ENCODE data around the gene CACNB2.
A peak's percentile ranks its signal among the peaks of the same experiment; 100 is the strongest.

CACNB2 gene

DNA sequence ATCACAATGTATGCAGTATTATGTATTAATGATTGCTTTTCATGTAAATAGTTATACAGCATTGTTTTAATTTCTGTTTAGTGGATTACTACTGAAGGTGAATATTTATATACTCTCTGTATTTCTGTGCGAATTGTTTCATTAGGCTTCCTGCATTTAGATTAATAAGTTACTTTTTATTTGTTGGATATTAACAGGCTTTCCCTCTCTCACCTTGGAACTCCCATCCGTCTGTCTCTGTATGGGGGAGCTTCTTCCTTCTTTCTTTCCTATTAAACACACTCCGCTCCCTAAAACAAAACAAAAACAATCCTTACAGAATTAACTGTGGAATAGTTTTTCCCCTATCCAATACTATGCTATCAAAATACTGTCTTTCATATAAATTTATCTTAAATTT lies 205.1 kb downstream of the CACNB2 start:
- no peak for DNase-seq

DNA sequence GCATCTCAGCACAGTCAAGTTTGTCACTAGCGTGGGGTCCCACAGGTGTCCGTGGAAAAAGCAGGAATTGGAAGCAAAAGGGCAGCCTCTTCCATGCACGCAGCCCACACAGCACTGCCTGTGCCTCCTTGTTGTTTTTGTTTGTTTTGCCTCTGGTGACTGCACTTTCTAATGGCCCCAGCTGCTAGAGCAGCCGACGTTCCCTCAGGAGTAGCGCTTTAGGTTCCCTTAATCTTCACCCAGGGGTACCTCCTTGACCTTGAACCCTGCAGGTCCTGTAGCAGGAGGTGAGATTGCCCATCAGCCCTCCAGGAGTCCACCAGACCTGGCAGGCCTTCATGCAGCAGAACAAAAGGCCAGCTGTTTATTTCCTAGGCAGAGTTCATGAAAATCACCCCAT lies 210.1 kb downstream of the CACNB2 start:
- no peak for DNase-seq

DNA sequence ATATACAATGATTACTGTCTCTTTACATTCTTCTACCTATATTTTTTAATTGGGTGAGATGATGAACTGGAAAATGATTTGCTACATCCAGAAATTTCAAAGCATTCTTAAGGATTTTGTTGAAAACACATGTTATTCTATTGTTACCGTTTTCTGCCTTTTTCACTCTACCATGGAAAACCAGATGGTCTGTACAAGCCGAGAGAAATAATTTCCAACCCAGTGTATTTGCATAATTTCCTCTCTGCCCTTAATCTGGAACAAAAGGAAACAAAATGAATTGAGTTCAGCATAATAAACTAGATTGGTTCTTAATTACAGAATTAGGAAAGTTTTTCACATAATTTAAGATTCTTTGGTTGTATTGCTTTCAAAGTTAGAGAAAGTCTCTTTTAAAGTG lies 211.2 kb downstream of the CACNB2 start:
- no peak for DNase-seq

DNA sequence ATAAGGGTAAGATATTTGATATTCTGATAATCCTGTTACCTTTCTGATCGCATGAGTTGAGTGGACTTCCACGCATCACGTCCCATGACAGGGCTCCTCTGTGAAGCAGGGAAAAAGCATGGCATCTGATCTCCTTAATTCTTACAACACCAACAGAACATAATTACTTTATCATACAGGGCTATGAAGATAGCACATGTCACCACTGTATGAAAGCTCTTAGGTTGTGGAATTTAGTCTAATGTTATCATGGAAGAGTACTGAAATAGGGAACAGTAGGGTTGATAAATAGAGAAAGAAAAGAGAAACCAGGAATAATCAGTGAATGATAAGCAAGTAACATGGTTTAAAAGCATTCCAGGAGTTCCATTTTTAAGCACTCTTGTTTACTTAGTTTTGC lies 212.0 kb downstream of the CACNB2 start:
- DNase-seq: no peak

DNA sequence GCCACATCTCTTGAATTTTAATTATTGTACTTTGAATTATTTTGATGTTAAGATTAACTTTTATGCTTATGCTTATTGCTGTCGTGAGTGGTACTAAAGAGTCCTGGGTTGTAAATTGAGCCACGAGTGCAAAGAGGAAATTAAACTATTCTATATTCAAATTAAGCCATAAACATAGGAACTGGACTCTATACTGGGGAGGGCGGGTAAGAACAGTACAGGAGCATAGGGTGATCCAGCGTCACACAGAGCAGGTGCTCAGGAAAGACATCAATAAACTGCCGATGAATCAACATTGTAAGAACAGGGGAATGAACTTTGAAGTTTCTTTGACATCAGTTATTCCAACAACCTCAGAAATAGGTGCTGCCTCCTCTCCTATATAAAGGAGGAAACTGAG lies 219.6 kb downstream of the CACNB2 start:
- no peak for DNase-seq

DNA sequence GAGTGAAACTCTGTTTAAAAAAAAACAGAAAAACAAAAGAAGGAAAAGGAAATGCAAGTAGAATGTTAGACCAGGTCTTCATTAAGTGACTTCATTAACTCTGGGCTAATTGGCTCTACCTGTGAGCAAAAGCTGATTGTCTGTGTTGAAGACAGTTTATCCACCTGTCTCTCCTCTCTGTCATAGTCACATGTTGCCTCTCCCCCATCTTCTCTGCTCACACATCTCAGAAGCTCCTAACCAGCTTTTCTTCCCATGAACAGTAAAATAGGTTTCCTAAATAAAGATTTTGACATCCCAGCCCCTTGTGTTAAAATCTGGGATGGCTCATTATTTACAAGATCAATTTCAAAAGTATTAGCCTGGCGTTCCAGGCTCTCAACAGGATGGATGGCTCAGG lies 222.7 kb downstream of the CACNB2 start:
- DNase-seq: no peak

DNA sequence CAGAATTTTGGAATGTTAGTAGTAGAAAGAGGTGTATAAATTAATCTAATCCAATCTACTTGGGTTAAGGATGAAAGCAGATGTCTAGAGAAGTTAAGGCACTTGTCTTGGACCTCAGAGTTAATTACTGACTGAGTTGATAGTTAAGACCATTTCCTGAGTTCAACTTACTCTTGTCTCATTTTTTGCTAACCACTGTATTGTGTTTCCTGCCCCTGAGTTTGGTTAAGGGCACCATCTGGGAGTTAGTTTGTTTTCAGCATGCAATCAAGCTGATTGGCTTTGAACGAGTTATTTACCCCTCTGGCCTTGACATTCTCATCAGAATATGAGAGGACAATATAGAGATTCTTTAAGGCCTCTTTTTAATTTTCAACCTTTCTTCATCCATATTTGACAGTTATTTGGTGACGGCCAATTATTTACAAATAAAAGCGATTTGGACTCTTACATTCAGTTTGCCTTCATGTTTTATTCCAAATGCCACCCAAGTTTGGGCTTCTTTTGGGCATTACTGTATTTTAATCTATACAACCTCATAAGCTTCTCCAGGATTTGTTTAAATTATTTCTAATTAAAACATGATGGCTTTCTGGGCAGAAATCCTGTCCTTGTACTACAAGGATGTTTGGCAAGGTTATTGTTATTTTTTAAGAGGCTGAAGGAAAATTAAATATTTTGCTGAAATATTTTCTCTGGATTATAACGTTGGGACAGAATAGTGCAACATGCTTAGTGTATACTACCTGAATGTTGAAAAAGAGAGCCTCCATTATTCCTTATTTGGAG lies 225.0 kb downstream of the CACNB2 start:
- DNase-seq: no peak

DNA sequence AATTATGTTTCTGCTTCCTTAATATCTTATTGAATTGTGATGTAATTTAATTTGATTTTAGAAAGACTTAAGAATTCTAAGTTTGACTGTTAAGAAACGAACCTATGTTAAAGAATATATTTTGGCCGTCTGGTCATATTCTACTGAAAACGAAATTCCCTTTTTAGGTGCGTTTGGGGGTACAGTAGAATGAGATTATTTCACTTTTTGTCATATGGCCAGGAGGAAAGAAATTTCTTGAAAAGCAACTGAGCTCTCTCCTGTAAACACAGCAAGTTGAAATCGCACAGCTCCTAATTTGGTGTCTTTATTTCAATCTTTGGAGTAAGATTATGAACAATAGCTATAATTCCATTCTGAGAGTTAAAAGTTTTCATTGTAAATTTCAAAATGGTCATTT lies 227.6 kb downstream of the CACNB2 start:
- DNase-seq: no peak

DNA sequence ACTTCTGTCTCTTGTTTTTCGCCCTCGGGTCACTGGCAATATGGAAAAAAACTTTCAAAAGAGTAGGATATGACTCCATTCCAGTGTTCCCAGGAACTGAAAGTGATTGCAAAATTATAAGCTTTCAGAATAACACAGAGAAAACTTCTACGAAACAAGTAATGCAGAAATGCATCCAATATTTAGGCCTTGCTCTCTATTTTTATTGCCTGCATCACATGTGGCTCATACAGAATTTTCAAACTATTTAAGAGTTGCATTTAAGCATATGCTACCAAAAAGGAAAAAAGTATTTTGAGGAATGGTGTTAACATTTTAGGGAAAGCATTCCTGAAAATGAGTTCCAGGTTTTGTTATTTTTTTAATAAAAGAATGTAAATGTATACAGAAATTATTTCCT lies 228.0 kb downstream of the CACNB2 start:
- DNase-seq: peak; percentile 13

DNA sequence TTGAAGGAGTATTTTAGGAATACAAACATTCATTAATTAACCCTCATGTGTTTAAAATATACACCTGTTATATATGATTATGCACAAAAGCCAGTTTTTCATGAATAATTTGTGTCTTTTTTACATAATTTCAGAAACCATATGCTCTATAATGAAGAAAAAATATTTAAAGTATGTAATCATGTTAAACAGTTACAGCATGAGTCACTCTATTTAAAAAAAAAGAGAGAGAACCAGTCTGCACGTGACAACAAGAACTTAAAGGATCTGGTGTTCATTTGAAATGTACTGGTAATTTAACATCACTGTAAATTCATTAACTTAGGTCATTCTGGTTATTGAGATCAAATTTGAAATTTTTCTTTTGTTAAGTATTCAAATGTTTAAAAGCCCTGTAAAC lies 228.5 kb downstream of the CACNB2 start:
- peak; percentile 52 for DNase-seq

DNA sequence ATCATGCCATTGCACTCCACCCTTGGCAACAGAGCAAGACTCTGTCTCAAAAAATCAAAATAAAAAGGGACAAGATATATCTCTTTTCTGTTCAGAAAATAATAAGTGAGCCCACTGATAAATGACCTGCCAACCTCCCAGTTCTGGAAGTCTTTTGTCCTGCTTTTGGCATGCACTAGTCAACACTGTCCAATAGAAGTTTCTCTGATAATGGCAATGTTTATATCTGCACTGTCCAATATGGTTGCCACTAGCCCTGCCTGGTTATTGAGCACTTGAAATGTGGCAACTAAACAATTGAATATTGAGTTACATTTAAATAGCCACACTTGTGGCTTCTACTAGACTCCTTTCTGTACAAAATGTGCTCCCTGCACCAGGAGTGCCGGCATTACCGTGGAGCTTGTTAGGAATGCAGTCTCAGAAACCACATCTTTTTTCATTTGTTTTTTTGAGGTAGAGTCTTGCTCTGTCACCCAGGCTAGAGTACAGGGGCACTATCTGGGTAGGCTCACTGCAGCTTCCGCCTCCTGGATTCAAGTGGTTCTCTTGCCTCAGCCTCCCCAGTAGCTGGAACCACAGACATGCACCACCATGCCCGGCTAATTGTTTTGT lies 229.7 kb downstream of the CACNB2 start:
- no peak for DNase-seq

DNA sequence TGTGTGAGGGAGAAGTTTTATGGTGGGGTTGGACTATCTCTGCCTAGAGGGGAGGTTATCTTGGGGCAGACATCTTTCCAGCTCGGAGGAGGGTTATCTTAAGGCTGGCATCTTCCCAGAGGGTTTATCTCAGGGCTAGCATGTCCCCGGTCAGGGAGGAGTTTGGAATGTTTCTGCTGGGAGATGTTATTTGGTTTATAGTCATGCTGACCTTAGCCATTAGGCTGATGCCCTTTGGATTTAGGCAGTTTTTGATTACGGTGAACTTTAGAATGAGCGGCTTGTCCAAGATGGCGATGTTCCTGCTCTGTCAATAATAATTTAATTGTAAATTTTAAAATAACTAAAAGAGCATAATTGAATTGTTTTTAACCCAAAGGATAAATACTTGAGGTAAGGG lies 236.4 kb downstream of the CACNB2 start:
- DNase-seq: no peak

DNA sequence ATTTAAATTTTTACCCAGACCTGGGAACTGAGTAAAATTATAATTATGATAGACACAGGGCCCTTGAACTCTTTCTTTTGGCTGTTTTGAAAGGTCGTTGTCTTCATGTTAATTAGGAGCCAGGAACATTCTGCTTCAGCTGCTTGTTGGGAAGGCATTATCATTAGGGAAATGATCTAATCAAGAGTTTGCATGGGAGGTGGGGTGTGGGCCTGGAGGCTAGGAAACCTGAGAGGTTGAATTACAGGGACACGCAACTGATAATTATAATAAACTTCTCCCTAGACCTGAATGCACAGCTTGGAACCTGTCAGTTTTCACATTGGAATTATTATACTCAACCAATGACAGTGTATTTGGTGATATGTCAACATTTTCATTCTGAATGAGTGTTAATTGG lies 237.7 kb downstream of the CACNB2 start:
- DNase-seq: no peak

DNA sequence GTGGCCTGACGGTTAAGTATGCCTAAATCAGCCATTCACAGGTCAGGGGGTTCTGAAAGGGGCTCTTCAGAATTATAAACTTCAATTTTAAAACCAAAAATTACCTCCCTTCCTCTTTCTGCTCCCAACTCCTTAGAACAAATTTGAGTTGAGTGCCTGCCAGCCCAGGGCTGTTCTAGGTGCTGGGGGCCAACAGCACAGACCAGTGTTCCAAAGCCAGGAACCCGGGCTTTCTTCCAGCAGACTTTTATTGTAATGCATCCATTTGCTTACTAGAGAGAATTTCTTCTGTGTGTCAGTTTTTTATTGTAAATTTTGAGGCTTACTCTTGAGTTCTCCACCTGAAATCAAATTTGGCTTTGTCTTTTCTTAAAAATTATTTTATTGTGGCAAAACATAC lies 238.5 kb downstream of the CACNB2 start:
- no peak for DNase-seq

DNA sequence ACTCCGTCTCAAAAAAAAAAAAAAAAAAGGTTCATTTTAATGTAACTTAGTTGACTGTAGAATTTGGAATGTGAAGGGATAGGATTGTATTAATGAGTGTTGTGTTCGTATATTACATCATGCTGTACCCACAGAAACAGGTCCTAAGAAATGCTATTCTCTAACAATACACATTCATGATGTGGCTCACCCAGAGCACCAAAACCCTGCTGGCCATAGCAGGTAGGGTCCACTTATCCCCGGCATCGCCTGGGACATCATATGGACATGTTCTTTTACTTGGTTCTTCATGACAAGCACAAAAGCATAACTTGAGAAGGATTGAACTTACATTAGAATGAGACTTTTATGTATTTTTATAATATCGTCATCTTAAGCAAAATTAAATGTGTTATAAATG lies 241.5 kb downstream of the CACNB2 start:
- DNase-seq: no peak

DNA sequence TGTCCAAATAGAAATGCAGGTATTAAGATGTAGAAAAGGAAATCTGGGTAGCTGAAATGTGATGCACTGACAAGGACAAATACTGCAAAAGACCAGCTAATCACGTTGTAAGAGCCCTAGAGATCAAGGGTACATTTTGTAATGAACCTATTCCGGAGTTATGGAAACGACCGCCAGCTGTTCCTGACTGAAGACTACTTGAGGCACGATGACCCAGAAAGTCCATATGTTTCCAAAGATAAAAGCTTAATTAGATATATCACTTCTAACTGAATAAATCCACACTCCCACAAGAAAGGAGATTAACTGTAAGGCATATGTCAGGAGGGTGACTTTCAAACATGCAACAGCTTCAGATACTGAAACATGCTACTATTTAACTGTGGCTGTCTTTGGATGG lies 257.7 kb downstream of the CACNB2 start:
- DNase-seq: no peak

DNA sequence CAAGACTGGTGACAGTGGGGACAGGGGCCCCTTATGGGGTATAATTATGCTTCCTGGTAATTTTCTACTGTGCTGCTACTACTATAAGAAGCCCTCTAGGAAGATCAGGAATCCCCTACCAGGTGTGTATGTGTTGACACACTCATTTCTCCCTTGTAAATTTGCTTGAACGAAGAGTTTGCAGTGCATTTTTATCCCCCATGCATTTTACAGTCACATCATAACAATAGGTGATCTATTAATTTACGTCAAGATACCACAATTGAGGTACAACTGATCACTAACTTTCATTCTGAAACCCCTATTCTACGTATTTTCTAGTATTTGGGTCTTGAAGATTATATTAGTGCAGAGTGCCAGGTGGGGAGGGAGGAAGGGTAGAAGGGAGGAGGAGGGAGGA lies 258.9 kb downstream of the CACNB2 start:
- no peak for DNase-seq

DNA sequence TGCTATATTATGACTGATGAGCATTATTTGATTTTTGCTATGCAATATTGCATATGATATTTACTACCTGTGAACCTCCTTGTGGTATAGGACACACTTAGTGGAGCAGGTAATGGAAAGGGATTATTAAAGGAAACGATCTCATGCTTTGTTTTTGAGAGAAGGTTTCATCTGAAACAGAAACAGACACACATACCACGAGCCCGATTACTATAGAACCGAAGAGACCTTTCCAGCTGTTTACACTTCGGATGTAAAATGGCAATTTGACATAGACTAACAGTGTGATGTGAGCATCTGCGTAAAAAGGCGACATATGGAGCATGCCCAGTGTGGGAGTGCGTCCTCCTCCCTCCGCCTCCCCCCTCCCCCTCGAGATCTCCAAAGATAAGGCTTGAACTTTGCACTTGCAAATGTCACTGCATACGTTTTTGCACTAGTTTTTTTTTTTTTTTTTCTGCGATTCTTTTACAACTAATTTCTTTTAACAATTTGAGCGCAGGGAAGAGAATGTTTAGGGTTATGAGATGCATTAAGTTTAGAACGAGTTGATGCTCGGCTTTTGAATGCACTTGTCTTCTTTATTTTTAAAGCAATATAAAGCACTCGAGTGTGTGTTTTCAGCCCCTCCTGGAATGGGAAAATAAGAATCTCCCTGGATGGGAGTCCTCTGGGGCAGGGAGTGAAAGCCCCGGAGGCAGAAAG lies 260.1 kb downstream of the CACNB2 start:
- no peak for DNase-seq

DNA sequence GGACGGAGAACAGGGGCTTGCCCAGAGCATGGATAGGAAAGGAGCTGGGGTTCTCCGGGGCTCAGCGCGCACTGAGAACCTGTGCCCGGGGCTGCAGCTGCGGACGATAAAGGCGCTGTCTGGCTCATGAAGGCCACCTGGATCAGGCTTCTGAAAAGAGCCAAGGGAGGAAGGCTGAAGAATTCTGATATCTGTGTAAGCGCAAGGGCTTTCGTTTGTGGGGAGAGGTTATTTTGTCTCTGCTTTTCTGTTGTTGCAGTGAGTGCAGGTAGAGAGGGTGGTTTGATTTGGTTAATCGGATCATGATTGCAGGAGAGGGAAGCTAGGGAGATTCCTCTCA lies 260.7 kb downstream of the CACNB2 start:
- DNase-seq: no peak

DNA sequence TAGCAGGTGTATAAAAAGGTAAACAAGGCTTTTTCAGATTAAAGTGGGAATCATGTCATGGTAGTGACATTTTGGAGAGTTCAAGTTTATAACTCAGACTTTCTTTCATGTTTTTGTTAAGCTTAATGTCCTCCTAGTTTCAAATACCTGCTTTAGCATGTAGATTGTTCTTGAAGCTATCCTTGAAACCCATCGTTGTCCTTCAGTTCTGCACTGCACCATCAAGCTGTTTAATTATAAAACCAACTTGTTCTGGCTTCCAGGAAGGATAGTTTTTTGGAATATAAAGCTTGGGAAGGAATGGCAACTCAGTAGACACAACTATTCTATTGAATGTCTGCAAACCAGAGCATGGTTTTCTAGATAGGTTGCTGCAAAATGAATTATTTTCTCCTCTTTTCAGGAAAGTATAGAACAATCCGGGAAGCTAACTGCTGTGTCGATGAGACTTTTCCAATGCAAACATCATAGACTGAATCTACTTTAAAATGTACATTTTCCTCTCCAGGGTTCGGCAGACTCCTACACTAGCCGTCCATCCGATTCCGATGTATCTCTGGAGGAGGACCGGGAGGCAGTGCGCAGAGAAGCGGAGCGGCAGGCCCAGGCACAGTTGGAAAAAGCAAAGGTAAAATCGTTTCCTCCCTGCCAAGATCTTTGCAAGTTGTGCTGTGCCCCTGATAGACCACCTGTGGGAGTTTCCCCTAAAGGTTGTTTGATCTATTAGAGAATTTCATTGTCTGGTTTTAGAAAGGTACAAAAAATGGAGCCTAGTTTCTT lies 261.4 kb downstream of the CACNB2 start:
- DNase-seq: no peak

DNA sequence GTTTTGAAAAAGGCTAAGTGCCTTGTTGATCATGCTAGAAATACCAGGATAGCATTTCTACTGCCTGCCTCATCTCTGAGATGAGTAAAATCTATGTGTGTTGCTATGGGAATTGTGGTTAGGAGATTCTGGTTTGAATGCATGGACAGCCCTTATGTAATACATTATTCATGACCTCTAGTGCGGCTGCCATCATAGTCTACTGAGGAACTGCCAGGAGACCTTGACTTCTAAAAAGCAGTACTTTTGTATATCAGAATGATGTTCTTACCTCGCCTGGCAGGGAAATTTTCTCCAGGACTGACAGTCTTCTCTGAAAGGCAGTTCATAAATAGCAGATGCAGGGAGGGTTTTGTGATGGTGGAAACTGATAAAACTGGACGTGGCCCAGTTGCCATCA lies 262.6 kb downstream of the CACNB2 start:
- no peak for DNase-seq

DNA sequence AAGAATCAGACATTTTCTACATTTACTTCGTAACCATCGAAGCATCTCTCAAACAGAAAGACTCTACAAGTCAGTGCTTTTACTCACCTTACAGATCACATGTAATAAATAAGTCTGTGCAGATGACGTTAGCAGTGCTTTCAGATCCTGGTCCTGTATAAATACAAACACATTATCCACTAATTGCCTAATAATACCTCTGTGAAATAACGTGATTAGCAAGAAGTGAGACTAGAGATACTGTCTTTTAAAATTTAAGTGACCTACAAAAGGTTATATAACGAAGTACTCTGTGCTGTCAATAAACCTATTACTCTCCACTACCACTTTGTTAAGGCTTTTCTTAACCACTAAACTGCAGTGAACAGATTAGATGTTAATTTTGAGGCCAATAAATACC lies 264.3 kb downstream of the CACNB2 start:
- DNase-seq: no peak

DNA sequence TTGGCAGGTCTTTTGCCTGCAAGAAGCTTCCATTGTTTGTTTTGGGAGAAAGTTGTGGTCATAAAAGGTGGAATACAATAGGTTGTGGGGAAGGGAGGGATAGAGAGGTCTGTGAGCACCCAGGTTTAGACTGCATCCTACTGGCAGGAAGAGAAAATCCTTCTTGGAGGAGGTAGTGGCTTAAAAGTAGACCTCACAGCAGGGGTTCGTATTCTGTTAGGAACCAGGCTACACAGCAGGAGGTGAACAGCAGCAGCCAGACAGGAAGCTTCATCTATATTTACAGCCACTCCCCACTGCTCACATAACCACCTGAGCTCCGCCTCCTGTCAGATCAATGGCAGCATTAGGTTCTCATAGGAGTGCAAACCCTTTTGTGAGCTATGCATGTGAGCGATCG lies 265.9 kb downstream of the CACNB2 start:
- no peak for DNase-seq
